Coronary artery (tissue), 2 donors: ENCODE measurements around the gene PTPN6.
"Not testable (repeated sequence)": the region's sequence is repeated elsewhere in the genome, so short reads cannot be mapped to it uniquely, and the experiment has no call there.

Experiments
- DNase-seq: peaks from one replicate; pipeline ENCODE4 v3.0.0-alpha.2; 2017; ENCODE audit warnings: low spot score
- H3K27ac ChIP-seq, 2 donors: fragments of 200-600 bp; sonication (generic); one replicate each; pipeline ENCODE4 v1.5.1; 2016 to 2019
- H3K4me3 ChIP-seq: fragments of 200-600 bp; sonication (generic); 2 replicates; pipeline ENCODE4 v1.5.1; 2016; ENCODE audit warnings: mild to moderate bottlenecking, moderate library complexity
- CTCF ChIP-seq: fragments of 200-600 bp; sonication (generic); IDR thresholded peaks from one replicate; pipeline ENCODE4 v1.5.1; 2019; ENCODE audit warnings: antibody characterized with exemption

Gene PTPN6

GRCh38 chr12:6950811-6951540, at the start of gene PTPN6:
PTPN6 (plus strand) TSS chr12:6951356; CDS start chr12:6951513, 157 bp downstream.
- TF ChIP-seq CTCF: no peak
- no peak for DNase-seq
- Histone ChIP-seq H3K4me3 (peak within 1 kb of the TSS; percentile 66), H3K27ac (peak within 1 kb of the TSS in 1 of 2 donors; percentile 83)

GRCh38 chr12:6902448-6902847, 48.7 kb upstream of the PTPN6 start:
- no peak for DNase-seq
- no peak overlapping the region for H3K27ac ChIP-seq
- TF ChIP-seq CTCF: no peak
- H3K4me3 ChIP-seq: no peak overlapping the region

- Histone ChIP-seq H3K4me3 (no peak overlapping the region), H3K27ac (no peak overlapping the region)
- no peak for TF ChIP-seq CTCF
- no peak for DNase-seq
Observed at GRCh38 chr12:6903722-6904121, 47.4 kb upstream of the PTPN6 start.

GRCh38 chr12:6904280-6905276, 46.6 kb upstream of the PTPN6 start, which contains the start of gene LRRC23:
LRRC23 (plus strand) TSS chr12:6904822; CDS start chr12:6905634, 812 bp downstream.
- Histone ChIP-seq H3K27ac (peak within 1 kb of the TSS; percentile 57 to 90), H3K4me3 (peak within 1 kb of the TSS; percentile 85)
- peak; percentile 98 for DNase-seq
- no peak for TF ChIP-seq CTCF

- no peak for DNase-seq
- Histone ChIP-seq H3K4me3 (peak overlapping the region; percentile 85), H3K27ac (peak overlapping the region; percentile 57 to 90)
- no peak for TF ChIP-seq CTCF
Observed at GRCh38 chr12:6905414-6906040, 45.6 kb upstream of the PTPN6 start.

GRCh38 chr12:6908141-6908540, 43.0 kb upstream of the PTPN6 start:
- H3K4me3 ChIP-seq, DNase-seq: not testable (repeated sequence)

More at GRCh38 chr12:6908141-6908540, 43.0 kb upstream of the PTPN6 start:
- not testable (repeated sequence) for H3K27ac ChIP-seq
